ENCODE measurements around the gene DENND4B.

Gene DENND4B

GRCh38 chr1:153963030-153963849 is 16.7 kb upstream of the DENND4B start, which contains the start of gene SLC39A1:
Gene SLC39A1 (minus strand): TSS chr1:153963537. CDS start chr1:153962715, 822 bp downstream.
- in situ Hi-C loops (cut with HindIII; ENCODE audit: low pct_unique_long_range_greater_than_20kb, low sequenced_read_pairs) = no loop called here
- DNase-seq (ENCODE audit: low read depth in 1 of 2, low spot score in 1 of 2) = peak; percentile 88 to 99
- TF ChIP-seq JUND (IDR thresholded peaks at IDR 0.05; ENCODE audit: low read depth) = no peak

- in situ Hi-C loops (cut with HindIII; ENCODE audit: low pct_unique_long_range_greater_than_20kb, low sequenced_read_pairs) = no loop called here
- DNase-seq (ENCODE audit: low read depth in 1 of 2, low spot score in 1 of 2) = peak in 1 of 2 experiments; percentile 60
These were observed 15.8 kb upstream of the DENND4B start for GRCh38 chr1:153962088-153963029.

GRCh38 chr1:153961421-153961820 is 14.9 kb upstream of the DENND4B start:
- in situ Hi-C loops (cut with HindIII; ENCODE audit: low pct_unique_long_range_greater_than_20kb, low sequenced_read_pairs) = no loop called here
- TF ChIP-seq JUND (IDR thresholded peaks at IDR 0.05; ENCODE audit: low read depth) = no peak
- no peak for DNase-seq (ENCODE audit: low read depth in 1 of 2, low spot score in 1 of 2)

More at GRCh38 chr1:153962088-153963029, 15.8 kb upstream of the DENND4B start:
- TF ChIP-seq JUND (IDR thresholded peaks at IDR 0.05; ENCODE audit: low read depth) = no peak

- no peak for DNase-seq (ENCODE audit: low read depth in 1 of 2, low spot score in 1 of 2)
- in situ Hi-C loops (cut with HindIII; ENCODE audit: low pct_unique_long_range_greater_than_20kb, low sequenced_read_pairs) = no loop called here
- no peak for TF ChIP-seq JUND (IDR thresholded peaks at IDR 0.05; ENCODE audit: low read depth)
These were observed 13.7 kb upstream of the DENND4B start for GRCh38 chr1:153960206-153960605.

- TF ChIP-seq JUND (IDR thresholded peaks at IDR 0.05; ENCODE audit: low read depth) = no peak
- in situ Hi-C loops (cut with HindIII; ENCODE audit: low pct_unique_long_range_greater_than_20kb, low sequenced_read_pairs) = no loop called here
- no peak for DNase-seq (ENCODE audit: low read depth in 1 of 2, low spot score in 1 of 2)
These were observed 12.9 kb upstream of the DENND4B start for GRCh38 chr1:153959454-153959853.

GRCh38 chr1:153958961-153959260 is 12.4 kb upstream of the DENND4B start:
- TF ChIP-seq JUND (IDR thresholded peaks at IDR 0.05; ENCODE audit: low read depth) = no peak
- DNase-seq (ENCODE audit: low read depth in 1 of 2, low spot score in 1 of 2) = no peak
- in situ Hi-C loops (cut with HindIII; ENCODE audit: low pct_unique_long_range_greater_than_20kb, low sequenced_read_pairs) = no loop called here

- DNase-seq (ENCODE audit: low read depth in 1 of 2, low spot score in 1 of 2) = peak; percentile 98 to 99
- in situ Hi-C loops (cut with HindIII; ENCODE audit: low pct_unique_long_range_greater_than_20kb, low sequenced_read_pairs) = no loop called here
- no peak for TF ChIP-seq JUND (IDR thresholded peaks at IDR 0.05; ENCODE audit: low read depth)
These were observed 11.8 kb upstream of the DENND4B start, which contains the start of gene CRTC2 for GRCh38 chr1:153958111-153958960. Gene CRTC2 (minus strand): TSS chr1:153958612. CDS start chr1:153958497, 115 bp downstream.

GRCh38 chr1:153957744-153958110 is 11.2 kb upstream of the DENND4B start:
- in situ Hi-C loops (cut with HindIII; ENCODE audit: low pct_unique_long_range_greater_than_20kb, low sequenced_read_pairs) = no loop called here
- TF ChIP-seq JUND (IDR thresholded peaks at IDR 0.05; ENCODE audit: low read depth) = no peak
- DNase-seq (ENCODE audit: low read depth in 1 of 2, low spot score in 1 of 2) = no peak

- TF ChIP-seq JUND (IDR thresholded peaks at IDR 0.05; ENCODE audit: low read depth) = no peak
- in situ Hi-C loops (cut with HindIII; ENCODE audit: low pct_unique_long_range_greater_than_20kb, low sequenced_read_pairs) = no loop called here
- no peak for DNase-seq (ENCODE audit: low read depth in 1 of 2, low spot score in 1 of 2)
These were observed 10.6 kb upstream of the DENND4B start for GRCh38 chr1:153956997-153957715.

- in situ Hi-C loops (cut with HindIII; ENCODE audit: low pct_unique_long_range_greater_than_20kb, low sequenced_read_pairs) = no loop called here
- no peak for TF ChIP-seq JUND (IDR thresholded peaks at IDR 0.05; ENCODE audit: low read depth)
- no peak for DNase-seq (ENCODE audit: low read depth in 1 of 2, low spot score in 1 of 2)
These were observed 8.3 kb upstream of the DENND4B start for GRCh38 chr1:153954826-153955225.

GRCh38 chr1:153953859-153954365 is 7.4 kb upstream of the DENND4B start:
- TF ChIP-seq JUND (IDR thresholded peaks at IDR 0.05; ENCODE audit: low read depth) = no peak
- in situ Hi-C loops (cut with HindIII; ENCODE audit: low pct_unique_long_range_greater_than_20kb, low sequenced_read_pairs) = no loop called here

More at GRCh38 chr1:153953859-153954365, 7.4 kb upstream of the DENND4B start:
- DNase-seq (ENCODE audit: low read depth in 1 of 2, low spot score in 1 of 2) = no peak
